ENCODE results near the gene TEKT1. TPM values are rescaled to one million over a fixed set of nuclear protein-coding genes. Genes with fewer than 3 reads are reported as not detected.
"Not testable (repeated sequence)": the region's sequence is repeated elsewhere in the genome, so short reads cannot be mapped to it uniquely, and the experiment has no call there.

The TEKT1 gene
- polyA plus RNA-seq, result 0.25 TPM
- long read RNA-seq, donor 1, result 0 reads
- long read RNA-seq, donor 2, result 0 reads
- long read RNA-seq, donor 3, result 0 reads
- long read RNA-seq, donor 4, result 0 reads
- long read RNA-seq, donor 5, result 0 reads
- long read RNA-seq, donor 6, result 0 reads
- long read RNA-seq, donor 7, result 0 reads
- long read RNA-seq, donor 8, result 0 reads
- long read RNA-seq, donor 9, result 0 reads
- long read RNA-seq, donor 10, result 0 reads
- long read RNA-seq, donor 11, result 0 reads

DNA sequence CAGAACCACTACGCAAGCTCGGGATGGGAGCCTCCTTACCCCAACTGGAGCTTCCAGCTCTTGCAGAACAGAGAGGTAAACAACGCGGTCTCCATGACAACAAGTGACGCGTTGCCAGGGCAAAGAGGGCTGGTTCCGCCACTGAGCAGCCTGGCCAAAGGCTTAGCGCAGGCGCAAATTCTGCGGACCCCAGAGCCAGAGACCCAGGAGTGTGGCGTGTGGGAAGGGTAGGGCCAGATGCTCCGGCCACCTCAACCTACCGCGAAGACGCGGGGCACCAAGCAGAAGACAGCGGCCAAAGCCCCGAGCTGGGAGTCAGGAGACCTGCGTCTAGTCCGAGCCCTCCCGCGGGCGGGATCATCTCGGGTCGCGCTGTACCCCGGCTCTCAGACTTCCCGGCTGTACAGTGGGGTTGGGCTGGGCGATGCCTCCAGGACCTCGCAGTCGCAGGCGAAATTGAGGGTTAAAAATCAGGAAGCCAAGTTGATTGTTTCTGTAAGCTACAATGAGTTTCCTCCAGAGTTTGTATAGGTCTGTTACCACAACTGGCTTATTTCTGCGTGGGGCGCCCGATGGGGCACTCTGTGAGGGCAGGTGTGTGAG, at the start of gene TEKT1:
Gene TEKT1 (minus strand): TSS at position 69 of the 603 bp plus-strand sequence. CDS start 1,353 bp downstream, outside the sequence.
- peak; percentile 84 to 88 for DNase-seq
- H3K9me3 ChIP-seq (ENCODE audit: control insufficient read depth, low read depth, low read length), result no peaks in the 10 kb centered on the region
- H3K4me1 ChIP-seq (ENCODE audit: control insufficient read depth, insufficient read depth, low read length), result no peaks in the 10 kb centered on the region
- no peaks in the 10 kb centered on the region for H3K36me3 ChIP-seq (ENCODE audit: control insufficient read depth, insufficient read depth, low read length)
- no peak within 1 kb of the TSS for H3K27ac ChIP-seq (ENCODE audit: low read length)
- H3K4me3 ChIP-seq (ENCODE audit: low read length), result peak within 1 kb of the TSS; percentile 2
- WGBS (ENCODE audit: insufficient coverage, low lambda C conversion rate), result no CpG with 5 or more reads among the region's 35 CpGs
- H3K27me3 ChIP-seq (ENCODE audit: control insufficient read depth, insufficient read depth, low read length), result peaks cover 28% of the 10 kb centered on the region

DNA sequence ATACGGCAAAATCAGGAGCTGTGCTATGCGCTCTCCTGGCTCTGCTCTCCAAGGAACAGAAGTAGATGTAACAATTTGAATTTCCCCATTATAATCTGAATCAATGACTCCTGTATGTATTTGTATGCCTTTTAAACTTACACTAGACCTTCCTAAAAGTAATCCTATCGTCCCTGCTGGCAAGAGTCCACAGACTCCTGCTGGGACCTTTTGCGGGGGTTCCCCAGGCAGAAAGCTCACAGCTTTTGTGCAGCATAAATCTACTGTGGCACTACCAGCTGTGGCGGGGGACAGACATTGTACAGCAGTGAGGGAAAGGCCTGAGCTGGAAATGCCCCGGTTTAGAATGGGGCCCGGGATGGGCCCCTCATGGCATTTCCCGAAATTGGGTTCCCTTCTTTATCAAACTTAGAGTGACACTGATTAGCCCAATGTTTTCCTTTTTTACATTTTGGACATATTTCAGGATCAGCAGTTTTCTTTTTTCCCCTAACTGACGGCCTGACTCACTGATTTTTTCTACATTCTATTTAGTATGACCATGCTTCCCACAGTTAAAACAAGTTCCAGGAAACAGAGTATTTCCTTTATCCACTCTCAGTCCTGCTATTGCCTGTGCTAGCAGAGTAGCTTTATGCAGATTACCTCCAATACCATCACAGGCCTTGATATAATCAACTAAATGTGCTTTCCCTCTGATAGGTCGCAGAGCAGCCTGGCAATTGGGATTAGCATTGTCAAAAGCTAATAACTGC, 47.9 kb upstream of the TEKT1 start:
- not testable (repeated sequence) for H3K9me3 ChIP-seq (ENCODE audit: control insufficient read depth, low read depth, low read length); H3K4me1 ChIP-seq (ENCODE audit: control insufficient read depth, insufficient read depth, low read length); H3K27ac ChIP-seq (ENCODE audit: low read length); H3K36me3 ChIP-seq (ENCODE audit: control insufficient read depth, insufficient read depth, low read length); H3K27me3 ChIP-seq (ENCODE audit: control insufficient read depth, insufficient read depth, low read length); H3K4me3 ChIP-seq (ENCODE audit: low read length); DNase-seq
- 86% methylated on average over 1 of the region's 10 CpGs for WGBS (ENCODE audit: insufficient coverage, low lambda C conversion rate)

DNA sequence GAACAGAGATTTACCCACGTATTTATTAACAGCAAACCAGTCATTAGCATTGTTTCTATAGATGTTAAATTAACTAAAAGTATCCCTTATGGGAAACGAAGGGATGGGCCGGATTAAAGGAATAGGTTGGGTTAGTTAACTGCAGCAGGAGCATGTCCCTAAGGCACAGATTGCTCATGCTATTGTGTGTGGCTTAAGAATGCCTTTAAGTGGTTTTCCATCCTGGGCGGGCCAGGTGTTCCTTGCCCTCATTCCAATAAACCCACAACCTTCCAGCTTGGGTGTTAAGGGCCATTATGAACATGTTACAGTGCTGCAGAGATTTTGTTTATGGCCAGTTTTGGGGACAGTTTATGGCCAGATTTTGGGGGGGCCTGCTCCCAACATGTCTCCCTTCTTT, 43.7 kb upstream of the TEKT1 start:
- H3K36me3 ChIP-seq (ENCODE audit: control insufficient read depth, insufficient read depth, low read length); H3K9me3 ChIP-seq (ENCODE audit: control insufficient read depth, low read depth, low read length); H3K27ac ChIP-seq (ENCODE audit: low read length); H3K27me3 ChIP-seq (ENCODE audit: control insufficient read depth, insufficient read depth, low read length); H3K4me3 ChIP-seq (ENCODE audit: low read length); DNase-seq; H3K4me1 ChIP-seq (ENCODE audit: control insufficient read depth, insufficient read depth, low read length): not testable (repeated sequence)
- no CpG with 5 or more reads among the region's 4 CpGs for WGBS (ENCODE audit: insufficient coverage, low lambda C conversion rate)

- Histone ChIP-seq H3K4me1 (ENCODE audit: control insufficient read depth, insufficient read depth, low read length) (no peaks in the 10 kb centered on the region), H3K27me3 (ENCODE audit: control insufficient read depth, insufficient read depth, low read length) (no peaks in the 10 kb centered on the region), H3K27ac (ENCODE audit: low read length) (no peak overlapping the region), H3K36me3 (ENCODE audit: control insufficient read depth, insufficient read depth, low read length) (no peaks in the 10 kb centered on the region), H3K4me3 (ENCODE audit: low read length) (no peak overlapping the region), H3K9me3 (ENCODE audit: control insufficient read depth, low read depth, low read length) (no peaks in the 10 kb centered on the region)
- no CpG with 5 or more reads among the region's 3 CpGs for WGBS (ENCODE audit: insufficient coverage, low lambda C conversion rate)
- no peak for DNase-seq
Measured at GRCh38 chr17:6872936-6873335, 41.4 kb upstream of the TEKT1 start.

DNA sequence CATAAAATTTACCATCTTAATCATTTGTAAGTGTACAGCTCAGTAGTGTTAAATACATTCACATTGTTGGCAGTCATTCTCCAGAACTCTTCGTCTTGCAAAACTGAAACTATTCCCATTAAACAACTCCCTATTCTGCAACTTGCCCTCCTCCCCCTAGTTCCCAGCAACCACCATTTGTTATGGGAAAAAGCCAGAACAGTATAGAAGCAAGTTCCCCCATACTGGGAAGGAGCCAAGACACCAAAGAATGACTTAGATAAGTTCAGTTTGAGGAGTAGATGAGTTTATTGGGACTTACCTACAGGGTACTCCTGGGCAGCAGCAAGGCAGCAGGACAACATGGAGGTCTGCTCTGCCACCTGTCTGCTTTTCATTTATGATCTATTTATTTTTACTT, 39.3 kb upstream of the TEKT1 start:
- Histone ChIP-seq H3K27me3 (ENCODE audit: control insufficient read depth, insufficient read depth, low read length) (no peaks in the 10 kb centered on the region), H3K4me3 (ENCODE audit: low read length) (no peak overlapping the region), H3K36me3 (ENCODE audit: control insufficient read depth, insufficient read depth, low read length) (no peaks in the 10 kb centered on the region), H3K27ac (ENCODE audit: low read length) (no peak overlapping the region), H3K9me3 (ENCODE audit: control insufficient read depth, low read depth, low read length) (no peaks in the 10 kb centered on the region), H3K4me1 (ENCODE audit: control insufficient read depth, insufficient read depth, low read length) (no peaks in the 10 kb centered on the region)
- WGBS (ENCODE audit: insufficient coverage, low lambda C conversion rate), result no CpG with 5 or more reads among the region's 1 CpG
- no peak for DNase-seq

GRCh38 chr17:6868582-6868981, 37.1 kb upstream of the TEKT1 start:
- Histone ChIP-seq H3K27me3 (ENCODE audit: control insufficient read depth, insufficient read depth, low read length) (no peaks in the 10 kb centered on the region), H3K4me1 (ENCODE audit: control insufficient read depth, insufficient read depth, low read length) (no peaks in the 10 kb centered on the region), H3K27ac (ENCODE audit: low read length) (no peak overlapping the region), H3K9me3 (ENCODE audit: control insufficient read depth, low read depth, low read length) (no peaks in the 10 kb centered on the region), H3K4me3 (ENCODE audit: low read length) (no peak overlapping the region), H3K36me3 (ENCODE audit: control insufficient read depth, insufficient read depth, low read length) (no peaks in the 10 kb centered on the region)
- DNase-seq, result no peak
- 39% methylated on average over 2 of the region's 2 CpGs for WGBS (ENCODE audit: insufficient coverage, low lambda C conversion rate)

DNA sequence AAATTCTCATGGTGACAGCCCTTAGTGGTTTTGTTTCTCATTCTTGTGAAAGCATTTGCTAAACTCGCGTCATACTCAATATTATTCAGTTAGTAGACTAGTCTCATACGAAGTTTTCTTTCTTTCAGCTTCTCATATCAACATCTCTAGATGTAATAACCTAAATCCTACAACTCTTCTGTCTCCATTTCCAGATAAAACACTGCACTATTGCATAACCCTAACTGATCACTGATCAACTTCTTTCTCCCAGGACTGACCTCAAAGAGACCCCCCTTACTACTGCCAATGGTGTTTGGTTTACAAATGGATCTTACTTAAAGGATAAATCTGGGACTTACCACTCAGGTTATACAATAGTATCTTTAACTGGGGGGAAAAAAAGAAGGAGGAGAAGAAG, 36.3 kb upstream of the TEKT1 start:
- DNase-seq, result no peak
- Histone ChIP-seq H3K27ac (ENCODE audit: low read length) (no peak overlapping the region), H3K27me3 (ENCODE audit: control insufficient read depth, insufficient read depth, low read length) (no peaks in the 10 kb centered on the region), H3K9me3 (ENCODE audit: control insufficient read depth, low read depth, low read length) (no peaks in the 10 kb centered on the region), H3K4me1 (ENCODE audit: control insufficient read depth, insufficient read depth, low read length) (no peaks in the 10 kb centered on the region), H3K4me3 (ENCODE audit: low read length) (no peak overlapping the region), H3K36me3 (ENCODE audit: control insufficient read depth, insufficient read depth, low read length) (no peaks in the 10 kb centered on the region)
- WGBS (ENCODE audit: insufficient coverage, low lambda C conversion rate), result 88% methylated on average over 1 of the region's 3 CpGs

DNA sequence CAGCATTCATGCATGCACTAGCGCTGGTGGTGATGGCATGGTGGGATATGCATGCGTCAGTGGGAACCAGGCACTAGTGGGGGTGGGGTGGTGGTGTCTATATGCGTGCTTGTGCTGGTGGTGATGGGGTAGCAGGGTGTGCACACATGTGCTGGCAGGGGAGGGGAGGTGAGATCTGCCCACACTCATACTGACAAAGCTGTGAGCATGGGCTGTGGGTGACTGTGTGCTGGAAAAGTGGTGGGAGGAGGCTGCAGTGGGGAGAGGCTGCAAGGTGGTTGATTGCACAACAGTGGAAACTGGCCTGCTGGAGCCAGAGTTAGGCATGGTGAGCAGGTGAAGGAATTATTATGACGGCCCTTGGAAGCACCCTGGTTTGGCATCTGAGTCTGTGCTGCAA, 31.3 kb upstream of the TEKT1 start:
- DNase-seq, result no peak
- Histone ChIP-seq H3K9me3 (ENCODE audit: control insufficient read depth, low read depth, low read length) (no peaks in the 10 kb centered on the region), H3K27ac (ENCODE audit: low read length) (no peak overlapping the region), H3K36me3 (ENCODE audit: control insufficient read depth, insufficient read depth, low read length) (no peaks in the 10 kb centered on the region), H3K4me1 (ENCODE audit: control insufficient read depth, insufficient read depth, low read length) (no peaks in the 10 kb centered on the region), H3K4me3 (ENCODE audit: low read length) (no peak overlapping the region), H3K27me3 (ENCODE audit: control insufficient read depth, insufficient read depth, low read length) (no peaks in the 10 kb centered on the region)
- no CpG with 5 or more reads among the region's 4 CpGs for WGBS (ENCODE audit: insufficient coverage, low lambda C conversion rate)

GRCh38 chr17:6862122-6862521, 30.6 kb upstream of the TEKT1 start:
- H3K4me3 ChIP-seq (ENCODE audit: low read length), result no peak overlapping the region
- H3K27ac ChIP-seq (ENCODE audit: low read length), result no peak overlapping the region
- H3K9me3 ChIP-seq (ENCODE audit: control insufficient read depth, low read depth, low read length), result no peaks in the 10 kb centered on the region
- H3K36me3 ChIP-seq (ENCODE audit: control insufficient read depth, insufficient read depth, low read length), result no peaks in the 10 kb centered on the region
- DNase-seq, result no peak
- no CpG with 5 or more reads among the region's 2 CpGs for WGBS (ENCODE audit: insufficient coverage, low lambda C conversion rate)
- no peaks in the 10 kb centered on the region for H3K27me3 ChIP-seq (ENCODE audit: control insufficient read depth, insufficient read depth, low read length)
- H3K4me1 ChIP-seq (ENCODE audit: control insufficient read depth, insufficient read depth, low read length), result no peaks in the 10 kb centered on the region

GRCh38 chr17:6857904-6858303, 26.4 kb upstream of the TEKT1 start:
- no peaks in the 10 kb centered on the region for H3K36me3 ChIP-seq (ENCODE audit: control insufficient read depth, insufficient read depth, low read length)
- DNase-seq, result no peak
- H3K27me3 ChIP-seq (ENCODE audit: control insufficient read depth, insufficient read depth, low read length), result no peaks in the 10 kb centered on the region
- no peaks in the 10 kb centered on the region for H3K4me1 ChIP-seq (ENCODE audit: control insufficient read depth, insufficient read depth, low read length)
- H3K27ac ChIP-seq (ENCODE audit: low read length), result no peak overlapping the region
- no peak overlapping the region for H3K4me3 ChIP-seq (ENCODE audit: low read length)
- no peaks in the 10 kb centered on the region for H3K9me3 ChIP-seq (ENCODE audit: control insufficient read depth, low read depth, low read length)
- WGBS (ENCODE audit: insufficient coverage, low lambda C conversion rate), result no CpG with 5 or more reads among the region's 2 CpGs

All from large intestine (tissue), 12 donors.